Type B pancreatic cell (in vitro differentiated cells): ENCODE measurements around the gene MRPS27. TPM values are rescaled to one million over a fixed set of nuclear protein-coding genes. Genes with fewer than 3 reads are reported as not detected.
"Not testable (repeated sequence)": the region's sequence is repeated elsewhere in the genome, so short reads cannot be mapped to it uniquely, and the experiment has no call there.

Experiments
- DNase-seq: peaks from one replicate; pipeline ENCODE4 v3.0.0; 2021; ENCODE audit warnings: mixed read lengths; ENCODE audit not compliant: unreplicated experiment; ENCODE audit errors: extremely low spot score
- H3K27ac Mint-ChIP-seq: 2 replicates; pipeline ENCODE4 v1.8.0; 2021; ENCODE audit warnings: mild to moderate bottlenecking, mixed read lengths
- H3K27me3 Mint-ChIP-seq: 2 replicates; pipeline ENCODE4 v1.8.0; 2021; ENCODE audit warnings: mixed read lengths
- H3K36me3 Mint-ChIP-seq: 2 replicates; pipeline ENCODE4 v1.8.0; 2021; ENCODE audit warnings: mixed read lengths
- H3K4me1 Mint-ChIP-seq: one replicate; pipeline ENCODE4 v1.8.0; 2021; ENCODE audit warnings: mixed read lengths; ENCODE audit not compliant: unreplicated experiment
- H3K4me3 Mint-ChIP-seq: 2 replicates; pipeline ENCODE4 v1.8.0; 2021; ENCODE audit warnings: mild to moderate bottlenecking, mixed read lengths
- H3K9me3 Mint-ChIP-seq: 2 replicates; pipeline ENCODE4 v1.8.0; 2021; ENCODE audit warnings: mixed read lengths
- total RNA-seq: library from RNA; stranded (reverse); gene quantifications from 2 replicates; pipeline ENCODE4 v1.2.1, GENCODE V29; 2021; ENCODE audit warnings: low replicate concordance
- TF ChIP-seq, protein P1 (sequence below): fragments of 200-600 bp; sonication (generic); conservative IDR thresholded peaks from 2 replicates; pipeline ENCODE4 v1.5.0; 2021; ENCODE audit warnings: antibody characterized with exemption, mild to moderate bottlenecking

The MRPS27 gene
- total RNA-seq, 1 donor from 2014 or later: 66.3 TPM

DNA sequence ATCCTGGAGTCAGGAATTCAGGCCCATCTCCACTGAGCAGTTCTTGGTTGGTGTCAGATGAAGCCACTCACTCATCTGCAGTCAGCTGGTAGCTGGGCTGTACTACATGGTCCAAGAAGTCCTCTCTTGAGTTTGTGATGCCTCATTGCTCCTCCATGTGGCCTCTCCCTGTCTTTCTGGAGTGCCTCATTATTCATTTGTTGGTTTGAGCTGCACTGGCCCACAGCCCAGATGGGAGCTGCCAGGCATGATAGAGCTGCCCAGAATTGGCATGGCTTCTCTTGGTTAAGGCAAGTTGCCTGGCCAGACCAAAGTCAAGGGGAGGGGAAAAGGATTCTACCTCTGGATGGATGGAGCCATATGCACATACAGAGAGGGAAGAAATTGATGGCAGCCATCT, 8.1 kb upstream of the MRPS27 start:
- no peak for DNase-seq

DNA sequence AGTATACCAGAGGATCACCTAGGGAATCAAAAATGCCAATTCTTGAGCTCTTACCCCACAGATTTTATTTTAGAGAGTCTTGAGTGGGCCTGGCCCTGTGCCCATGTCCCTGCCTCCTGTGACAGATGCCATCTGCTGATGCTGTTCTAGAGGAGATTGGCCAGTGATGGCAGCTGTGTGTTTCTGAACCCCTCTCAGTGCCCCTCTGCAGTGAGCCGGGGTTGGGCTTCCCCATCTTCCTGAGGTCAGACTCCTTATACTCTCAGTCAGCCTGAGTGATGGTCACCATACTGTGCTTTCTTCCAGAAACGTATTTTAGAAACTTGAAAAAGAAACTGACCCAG, 6.2 kb upstream of the MRPS27 start:
- no peaks in the 10 kb centered on the region for H3K4me1 Mint-ChIP-seq

More for the DNA sequence above, 8.1 kb upstream of the MRPS27 start:
- H3K27ac Mint-ChIP-seq: no peak overlapping the region
- no peak overlapping the region for H3K4me3 Mint-ChIP-seq
- TF ChIP-seq, protein P1, sequence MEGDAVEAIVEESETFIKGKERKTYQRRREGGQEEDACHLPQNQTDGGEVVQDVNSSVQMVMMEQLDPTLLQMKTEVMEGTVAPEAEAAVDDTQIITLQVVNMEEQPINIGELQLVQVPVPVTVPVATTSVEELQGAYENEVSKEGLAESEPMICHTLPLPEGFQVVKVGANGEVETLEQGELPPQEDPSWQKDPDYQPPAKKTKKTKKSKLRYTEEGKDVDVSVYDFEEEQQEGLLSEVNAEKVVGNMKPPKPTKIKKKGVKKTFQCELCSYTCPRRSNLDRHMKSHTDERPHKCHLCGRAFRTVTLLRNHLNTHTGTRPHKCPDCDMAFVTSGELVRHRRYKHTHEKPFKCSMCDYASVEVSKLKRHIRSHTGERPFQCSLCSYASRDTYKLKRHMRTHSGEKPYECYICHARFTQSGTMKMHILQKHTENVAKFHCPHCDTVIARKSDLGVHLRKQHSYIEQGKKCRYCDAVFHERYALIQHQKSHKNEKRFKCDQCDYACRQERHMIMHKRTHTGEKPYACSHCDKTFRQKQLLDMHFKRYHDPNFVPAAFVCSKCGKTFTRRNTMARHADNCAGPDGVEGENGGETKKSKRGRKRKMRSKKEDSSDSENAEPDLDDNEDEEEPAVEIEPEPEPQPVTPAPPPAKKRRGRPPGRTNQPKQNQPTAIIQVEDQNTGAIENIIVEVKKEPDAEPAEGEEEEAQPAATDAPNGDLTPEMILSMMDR: no peak
- H3K9me3 Mint-ChIP-seq: no peaks in the 10 kb centered on the region
- H3K27me3 Mint-ChIP-seq: no peaks in the 10 kb centered on the region
- H3K4me1 Mint-ChIP-seq: no peaks in the 10 kb centered on the region
- H3K36me3 Mint-ChIP-seq: peaks cover 47% of the 10 kb centered on the region

DNA sequence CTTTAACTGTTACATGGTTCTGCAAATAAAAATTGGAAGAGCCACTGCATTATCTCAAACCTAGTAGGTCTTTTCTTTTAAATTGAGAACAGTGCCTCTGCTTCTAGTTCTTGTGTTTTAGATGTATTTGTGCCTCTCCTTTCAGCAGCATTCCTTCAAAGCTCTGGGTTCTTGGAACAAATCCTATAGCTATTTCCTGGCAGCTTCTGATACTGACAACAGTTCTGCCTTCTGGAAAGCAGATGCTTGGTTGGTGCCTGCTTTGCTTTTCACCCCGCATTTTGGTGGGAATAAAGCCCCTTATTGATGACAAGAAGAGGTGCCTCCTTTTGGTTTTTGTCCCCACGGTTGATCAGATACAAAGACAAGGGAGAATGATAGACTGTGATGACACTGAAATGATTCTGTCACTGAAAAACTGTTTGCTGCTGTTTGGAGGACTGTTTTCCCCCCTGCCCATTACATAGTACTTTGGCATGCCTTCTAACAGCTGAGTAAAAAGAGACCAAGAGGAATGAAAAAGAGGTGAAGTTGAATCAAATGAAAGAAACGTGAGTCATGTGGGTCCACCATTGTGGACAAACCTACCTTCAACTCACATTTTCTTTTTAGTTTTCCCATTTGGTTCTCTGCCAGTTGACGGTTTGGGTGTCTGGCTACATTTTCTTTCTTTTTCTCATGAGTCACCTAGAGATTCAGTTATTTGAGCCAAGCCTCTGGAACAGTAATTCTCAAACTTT, 5.7 kb upstream of the MRPS27 start:
- no peak for DNase-seq
- H3K4me3 Mint-ChIP-seq: no peak overlapping the region

More for the DNA sequence above, 6.2 kb upstream of the MRPS27 start:
- H3K36me3 Mint-ChIP-seq: peaks cover 42% of the 10 kb centered on the region
- H3K27me3 Mint-ChIP-seq: no peaks in the 10 kb centered on the region
- no peak overlapping the region for H3K27ac Mint-ChIP-seq
- no peak for DNase-seq
- no peak overlapping the region for H3K4me3 Mint-ChIP-seq
- TF ChIP-seq, protein P1: no peak
- no peaks in the 10 kb centered on the region for H3K9me3 Mint-ChIP-seq

DNA sequence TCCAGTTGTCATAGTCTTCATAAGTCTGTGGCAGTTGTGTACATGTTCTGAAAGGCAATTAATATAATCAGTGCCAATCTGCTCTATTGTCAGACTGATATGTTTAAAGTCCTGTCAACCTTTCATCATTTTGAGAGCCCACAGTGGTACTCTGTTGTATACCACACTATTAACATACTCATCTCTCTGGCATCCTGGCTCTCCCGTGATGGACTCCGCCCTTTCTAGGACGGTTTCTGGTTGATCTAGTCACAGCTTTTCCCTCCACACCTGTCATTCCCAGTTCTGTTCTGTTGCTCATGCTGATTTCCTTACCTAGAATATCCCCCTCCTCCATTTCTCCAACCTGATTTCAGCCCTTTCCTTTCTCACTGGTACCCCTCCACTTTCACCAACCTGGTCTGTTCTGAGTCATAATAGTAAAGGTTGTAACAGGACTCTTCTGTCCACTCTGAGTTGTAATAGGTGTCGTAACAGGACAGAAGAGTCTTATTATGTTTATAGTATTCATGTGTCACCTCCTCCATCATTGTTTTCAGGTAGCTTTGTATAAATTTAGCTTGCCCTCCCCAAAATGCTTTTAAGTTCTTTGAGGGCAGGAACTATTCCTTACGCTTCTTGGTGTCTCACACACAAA, 4.3 kb upstream of the MRPS27 start:
- Mint-ChIP-seq H3K9me3 (no peaks in the 10 kb centered on the region), H3K36me3 (peaks cover 26% of the 10 kb centered on the region), H3K4me1 (peaks cover 7% of the 10 kb centered on the region), H3K4me3 (peak overlapping the region; percentile 7), H3K27ac (peak overlapping the region; percentile 52), H3K27me3 (no peaks in the 10 kb centered on the region)
- no peak for DNase-seq
- TF ChIP-seq, protein P1: no peak

More for the DNA sequence above, 5.7 kb upstream of the MRPS27 start:
- TF ChIP-seq, protein P1: no peak
- Mint-ChIP-seq H3K27ac (no peak overlapping the region), H3K27me3 (no peaks in the 10 kb centered on the region), H3K9me3 (no peaks in the 10 kb centered on the region), H3K4me1 (no peaks in the 10 kb centered on the region), H3K36me3 (peaks cover 37% of the 10 kb centered on the region)

DNA sequence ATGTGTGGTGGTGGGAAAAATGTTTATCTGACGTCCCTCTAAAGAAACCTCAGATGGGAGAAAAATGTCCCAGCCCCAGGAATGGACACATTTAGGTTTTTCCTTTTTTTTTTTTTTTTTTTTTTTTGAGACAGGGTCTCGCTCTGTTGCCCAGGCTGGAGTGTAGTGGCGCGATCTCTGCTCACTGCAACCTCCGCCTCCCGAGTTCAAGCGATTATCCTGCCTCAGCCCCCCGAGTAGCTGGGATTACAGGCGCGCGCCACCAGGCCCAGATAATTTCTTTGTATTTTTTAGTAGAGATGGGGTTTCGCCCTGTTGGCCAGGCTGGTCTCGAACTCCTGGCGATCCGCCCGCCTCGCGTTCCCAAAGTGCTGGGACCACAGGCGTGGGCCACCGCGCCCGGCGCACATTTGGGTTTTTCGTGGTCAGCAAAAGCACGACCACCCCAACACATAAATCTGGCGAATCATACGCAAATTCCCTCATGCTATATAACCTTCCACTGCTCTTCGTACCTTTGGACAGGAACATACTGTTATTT, 535 bp downstream of the MRPS27 start:
- DNase-seq, H3K9me3 Mint-ChIP-seq, H3K27me3 Mint-ChIP-seq: not testable (repeated sequence)
- H3K27ac Mint-ChIP-seq: peak overlapping the region; percentile 77
- peaks cover 11% of the 10 kb centered on the region for H3K4me1 Mint-ChIP-seq
- H3K36me3 Mint-ChIP-seq: peaks cover 12% of the 10 kb centered on the region
- peak overlapping the region; percentile 98 for H3K4me3 Mint-ChIP-seq

DNA sequence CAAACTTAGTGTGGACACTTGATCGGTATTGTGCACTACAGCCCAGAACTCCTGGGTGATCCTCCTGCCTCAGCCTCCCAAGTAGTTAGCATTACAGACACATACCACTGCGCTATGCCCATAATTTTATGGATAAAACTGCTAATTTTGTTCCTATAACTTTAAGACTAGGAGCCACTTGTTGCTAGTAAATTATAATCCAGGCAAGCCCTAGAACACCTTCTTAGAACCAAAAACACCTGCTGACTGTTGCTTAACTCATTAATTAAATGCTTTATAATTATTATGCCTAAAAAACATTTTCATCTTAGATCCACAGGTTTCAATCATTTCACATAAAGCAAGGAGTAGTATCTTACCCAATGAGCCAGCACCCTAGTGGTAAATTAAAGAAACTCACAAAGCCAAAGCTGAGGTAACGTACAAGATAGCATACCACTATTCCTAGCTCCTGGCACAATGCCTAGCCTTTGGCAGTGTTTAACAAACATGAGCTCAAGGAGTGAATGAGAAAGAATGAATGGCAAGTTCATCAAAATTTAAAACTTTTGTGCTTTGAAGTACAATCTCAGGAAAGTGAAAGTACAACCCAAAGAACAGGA, 5.4 kb downstream of the MRPS27 start:
- TF ChIP-seq, protein P1: peak; percentile 48
- no peak for DNase-seq
- no peak overlapping the region for H3K27ac Mint-ChIP-seq
- no peaks in the 10 kb centered on the region for H3K27me3 Mint-ChIP-seq
- H3K4me3 Mint-ChIP-seq: no peak overlapping the region
- H3K4me1 Mint-ChIP-seq: peaks cover 5% of the 10 kb centered on the region
- H3K36me3 Mint-ChIP-seq: peaks cover 22% of the 10 kb centered on the region
- no peaks in the 10 kb centered on the region for H3K9me3 Mint-ChIP-seq
